Hepatocyte (in vitro differentiated cells): ENCODE measurements around the gene NCF2. TPM values are rescaled to one million over a fixed set of nuclear protein-coding genes. Genes with fewer than 3 reads are reported as not detected.

Experiments used
- DNase-seq: peaks from one replicate; pipeline ENCODE4 v3.0.0-alpha.2; 2016; ENCODE audit warnings: low spot score
- H2AFZ ChIP-seq: fragments of 200-600 bp; sonication (generic); 2 replicates; pipeline ENCODE4 v1.6.0; 2016; ENCODE audit warnings: antibody characterized with exemption, mild to moderate bottlenecking
- H3K27ac ChIP-seq: fragments of 200-600 bp; sonication (generic); 2 replicates; pipeline ENCODE4 v1.5.1; 2016; ENCODE audit warnings: mild to moderate bottlenecking
- H3K27me3 ChIP-seq: fragments of 200-600 bp; sonication (generic); 2 replicates; pipeline ENCODE4 v1.6.1; 2016
- H3K36me3 ChIP-seq: fragments of 200-600 bp; sonication (generic); replicated peaks from 2 replicates; pipeline ENCODE4 v1.5.1; 2016; ENCODE audit warnings: low read depth; ENCODE audit not compliant: insufficient read depth
- H3K4me1 ChIP-seq: fragments of 200-600 bp; sonication (generic); 2 replicates; pipeline ENCODE4 v1.5.1; 2016; ENCODE audit warnings: mild to moderate bottlenecking, moderate library complexity; ENCODE audit not compliant: insufficient read depth
- H3K4me2 ChIP-seq: fragments of 200-600 bp; sonication (generic); 2 replicates; pipeline ENCODE4 v1.6.0; 2016
- H3K4me3 ChIP-seq: fragments of 200-600 bp; sonication (generic); 2 replicates; pipeline ENCODE4 v1.5.1; 2016; ENCODE audit warnings: mild to moderate bottlenecking
- H3K79me2 ChIP-seq: fragments of 200-600 bp; sonication (generic); 2 replicates; pipeline ENCODE4 v1.6.0; 2017; ENCODE audit warnings: mild to moderate bottlenecking
- H3K9me2 ChIP-seq: fragments of 200-600 bp; sonication (generic); replicated peaks from 2 replicates; pipeline ENCODE4 v1.6.0; 2017; ENCODE audit warnings: mild to moderate bottlenecking; ENCODE audit not compliant: insufficient read depth
- H3K9me3 ChIP-seq: fragments of 200-600 bp; sonication (generic); 2 replicates; pipeline ENCODE4 v1.5.1; 2016; ENCODE audit warnings: low read depth, mild to moderate bottlenecking
- H4K20me1 ChIP-seq: fragments of 200-600 bp; sonication (generic); 2 replicates; pipeline ENCODE4 v1.6.0; 2016; ENCODE audit warnings: mild to moderate bottlenecking; ENCODE audit not compliant: insufficient read depth, poor library complexity, severe bottlenecking
- EZH2 ChIP-seq: fragments of 200-600 bp; sonication (generic); IDR thresholded peaks from 2 replicates; pipeline ENCODE4 v1.6.1; 2016; ENCODE audit warnings: antibody characterized with exemption, mild to moderate bottlenecking, borderline replicate concordance
- EZH2phosphoT487 ChIP-seq: fragments of 200-600 bp; sonication (generic); IDR thresholded peaks from one replicate; pipeline ENCODE4 v1.6.1; 2018; ENCODE audit warnings: antibody characterized with exemption, mild to moderate bottlenecking, low read depth, moderate library complexity; ENCODE audit not compliant: unreplicated experiment, severe bottlenecking
- WGBS: methylation state at CpG from one replicate; pipeline ENCODE4 v1.1.6; 2016; ENCODE audit warnings: low lambda C conversion rate; ENCODE audit errors: missing lambda C conversion rate; 5-methylcytosine and 5-hydroxymethylcytosine counted together
- polyA plus RNA-seq: library from polyadenylated mRNA; unstranded; fragments of >200 nt; fragmentation: Nextera tagmentation; extraction: Ambion mirVana; gene quantifications from 2 replicates; pipeline ENCODE4 v1.2.1, GENCODE V29; 2016
- total RNA-seq: library from RNA; depleted of rRNA; stranded (reverse); fragments of >200 nt; gene quantifications from 2 replicates; pipeline ENCODE4 v1.2.3, GENCODE V29; 2014
- TF ChIP-seq, protein P1 (sequence below): fragments of 200-600 bp; sonication (generic); IDR thresholded peaks from 2 replicates; pipeline ENCODE4 v1.5.1; 2016; ENCODE audit warnings: antibody characterized with exemption, mild to moderate bottlenecking; ENCODE audit not compliant: poor library complexity

The NCF2 gene
- total and polyA plus RNA-seq, 2 experiments from 2014 or later = 3.1 to 13.7 TPM

DNA sequence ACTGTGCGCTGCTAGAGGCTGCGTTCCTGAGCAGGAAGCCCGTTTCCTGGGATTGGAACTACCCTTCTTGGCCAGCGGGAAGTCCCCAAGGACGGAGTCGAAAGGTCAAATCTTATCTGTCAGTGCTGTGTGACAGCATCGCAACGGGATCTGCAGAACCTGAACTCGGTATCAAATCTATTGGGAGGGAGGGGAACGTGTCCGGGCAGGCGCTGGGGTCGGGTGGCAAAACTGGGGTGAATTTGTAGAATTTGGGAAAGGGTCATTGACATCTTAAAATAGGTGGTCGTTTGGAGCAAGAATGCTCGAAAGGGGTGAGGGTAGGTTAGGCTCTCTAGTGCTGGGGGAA, 46.0 kb upstream of the NCF2 start:
- TF ChIP-seq EZH2 (no peak), EZH2phosphoT487 (no peak)
- TF ChIP-seq, protein P1, sequence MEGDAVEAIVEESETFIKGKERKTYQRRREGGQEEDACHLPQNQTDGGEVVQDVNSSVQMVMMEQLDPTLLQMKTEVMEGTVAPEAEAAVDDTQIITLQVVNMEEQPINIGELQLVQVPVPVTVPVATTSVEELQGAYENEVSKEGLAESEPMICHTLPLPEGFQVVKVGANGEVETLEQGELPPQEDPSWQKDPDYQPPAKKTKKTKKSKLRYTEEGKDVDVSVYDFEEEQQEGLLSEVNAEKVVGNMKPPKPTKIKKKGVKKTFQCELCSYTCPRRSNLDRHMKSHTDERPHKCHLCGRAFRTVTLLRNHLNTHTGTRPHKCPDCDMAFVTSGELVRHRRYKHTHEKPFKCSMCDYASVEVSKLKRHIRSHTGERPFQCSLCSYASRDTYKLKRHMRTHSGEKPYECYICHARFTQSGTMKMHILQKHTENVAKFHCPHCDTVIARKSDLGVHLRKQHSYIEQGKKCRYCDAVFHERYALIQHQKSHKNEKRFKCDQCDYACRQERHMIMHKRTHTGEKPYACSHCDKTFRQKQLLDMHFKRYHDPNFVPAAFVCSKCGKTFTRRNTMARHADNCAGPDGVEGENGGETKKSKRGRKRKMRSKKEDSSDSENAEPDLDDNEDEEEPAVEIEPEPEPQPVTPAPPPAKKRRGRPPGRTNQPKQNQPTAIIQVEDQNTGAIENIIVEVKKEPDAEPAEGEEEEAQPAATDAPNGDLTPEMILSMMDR = no peak
- WGBS = 8% methylated on average over 15 of the region's 15 CpGs
- Histone ChIP-seq H2AFZ (peak overlapping the region; percentile 41), H3K9me2 (no peaks in the 10 kb centered on the region), H3K4me1 (peaks cover 14% of the 10 kb centered on the region), H3K36me3 (no peaks in the 10 kb centered on the region), H3K79me2 (peaks cover 34% of the 10 kb centered on the region), H3K4me2 (peak overlapping the region; percentile 71), H4K20me1 (peaks cover 26% of the 10 kb centered on the region), H3K27ac (peak overlapping the region; percentile 49), H3K27me3 (no peaks in the 10 kb centered on the region), H3K4me3 (peak overlapping the region; percentile 40), H3K9me3 (no peaks in the 10 kb centered on the region)
- no peak for DNase-seq

DNA sequence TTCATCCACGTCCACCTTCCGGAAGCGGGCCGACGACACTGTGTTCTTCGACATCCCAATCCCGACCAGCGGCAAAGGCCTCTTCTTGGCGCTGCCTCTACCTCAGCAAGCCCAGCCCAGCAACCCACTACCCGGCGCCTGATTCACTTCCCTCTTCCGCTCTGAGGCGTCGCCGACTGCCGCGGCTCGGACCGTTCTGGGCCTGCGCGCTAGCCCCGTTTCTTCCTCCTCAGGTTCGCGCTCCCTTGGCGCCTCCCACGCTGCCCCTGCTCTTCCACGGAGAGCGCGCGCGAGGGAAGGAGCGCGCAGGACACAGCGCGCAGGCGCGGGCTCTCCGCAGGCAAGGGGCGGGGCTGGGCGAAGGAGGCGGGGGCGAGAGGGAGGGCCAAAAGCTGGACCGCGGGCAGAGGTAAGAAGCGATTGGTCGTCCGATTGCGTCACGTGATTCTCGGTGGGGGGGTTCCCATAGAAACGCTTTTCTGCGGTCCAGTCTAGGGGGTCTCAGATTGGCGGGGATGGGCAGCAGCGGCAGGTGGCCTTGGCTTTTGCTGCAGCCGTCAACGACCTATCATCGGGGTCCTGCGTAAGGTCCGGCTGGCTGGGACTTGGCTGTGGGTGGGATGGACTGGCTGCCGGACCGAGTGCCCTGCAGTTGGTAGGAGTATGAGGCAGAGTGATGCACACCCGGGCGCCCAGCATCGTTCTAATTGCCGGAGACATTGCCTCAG, 45.5 kb upstream of the NCF2 start, which contains the start of gene ARPC5:
TSS of gene ARPC5 (minus strand) at position 178 of the 728 bp plus-strand sequence. CDS start at position 54, 124 bp downstream.
- peak within 1 kb of the TSS; percentile 74 for H3K4me2 ChIP-seq
- H3K9me2 ChIP-seq = no peaks in the 10 kb centered on the region
- peaks cover 14% of the 10 kb centered on the region for H3K4me1 ChIP-seq
- peak; percentile 99 for DNase-seq
- TF ChIP-seq EZH2 (no peak), EZH2phosphoT487 (no peak)
- TF ChIP-seq, protein P1 = no peak
- H2AFZ ChIP-seq = peak within 1 kb of the TSS; percentile 47
- H3K36me3 ChIP-seq = no peaks in the 10 kb centered on the region
- H3K9me3 ChIP-seq = no peaks in the 10 kb centered on the region
- no peaks in the 10 kb centered on the region for H3K27me3 ChIP-seq
- H3K27ac ChIP-seq = peak within 1 kb of the TSS; percentile 93
- 2% methylated on average over 59 of the region's 65 CpGs for WGBS
- peaks cover 40% of the 10 kb centered on the region for H3K79me2 ChIP-seq
- H4K20me1 ChIP-seq = peaks cover 26% of the 10 kb centered on the region
- peak within 1 kb of the TSS; percentile 74 for H3K4me3 ChIP-seq

DNA sequence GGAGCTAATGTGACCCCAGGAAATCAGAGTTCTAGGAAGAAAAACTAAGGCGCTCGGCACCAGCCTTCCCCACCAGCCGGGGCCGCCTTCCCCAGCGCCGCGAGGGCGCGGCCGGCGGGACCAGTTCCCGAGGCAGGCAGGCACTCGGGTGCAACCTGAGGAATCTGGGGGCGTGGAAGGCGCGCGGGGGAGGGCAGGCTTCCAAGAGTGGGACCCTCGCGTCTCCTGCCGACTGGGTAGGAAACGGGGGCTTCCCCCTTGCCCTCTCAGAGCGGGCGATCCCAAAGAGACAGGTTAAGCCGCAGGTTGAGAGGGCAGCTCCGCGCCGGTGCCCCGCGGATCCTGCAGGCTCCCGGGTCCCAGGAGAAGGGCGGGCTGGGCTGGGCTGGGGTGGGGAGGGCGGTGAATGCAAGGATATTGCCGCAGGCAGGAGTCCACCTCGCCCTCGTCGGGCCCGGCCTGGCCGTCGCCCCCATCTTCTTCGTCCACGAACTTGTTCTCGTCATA, 44.9 kb upstream of the NCF2 start:
- H3K36me3 ChIP-seq = no peaks in the 10 kb centered on the region
- no peak for TF ChIP-seq EZH2
- no peak for TF ChIP-seq EZH2phosphoT487
- TF ChIP-seq, protein P1 = no peak
- peak overlapping the region; percentile 47 for H2AFZ ChIP-seq
- peaks cover 43% of the 10 kb centered on the region for H3K79me2 ChIP-seq
- peaks cover 26% of the 10 kb centered on the region for H4K20me1 ChIP-seq
- H3K27me3 ChIP-seq = no peaks in the 10 kb centered on the region
- H3K9me2 ChIP-seq = no peaks in the 10 kb centered on the region
- WGBS = 2% methylated on average over 30 of the region's 42 CpGs
- H3K4me3 ChIP-seq = peak overlapping the region; percentile 74
- H3K27ac ChIP-seq = peak overlapping the region; percentile 93
- H3K4me2 ChIP-seq = peak overlapping the region; percentile 74
- no peaks in the 10 kb centered on the region for H3K9me3 ChIP-seq
- H3K4me1 ChIP-seq = peaks cover 14% of the 10 kb centered on the region
- DNase-seq = peak; percentile 65
